ENCODE data around the gene NPDC1. TPM values are rescaled to one million over a fixed set of nuclear protein-coding genes. Genes with fewer than 3 reads are reported as not detected.

The NPDC1 gene
- total RNA-seq, 1 experiment from 2014 or later = 44.1 TPM

DNA sequence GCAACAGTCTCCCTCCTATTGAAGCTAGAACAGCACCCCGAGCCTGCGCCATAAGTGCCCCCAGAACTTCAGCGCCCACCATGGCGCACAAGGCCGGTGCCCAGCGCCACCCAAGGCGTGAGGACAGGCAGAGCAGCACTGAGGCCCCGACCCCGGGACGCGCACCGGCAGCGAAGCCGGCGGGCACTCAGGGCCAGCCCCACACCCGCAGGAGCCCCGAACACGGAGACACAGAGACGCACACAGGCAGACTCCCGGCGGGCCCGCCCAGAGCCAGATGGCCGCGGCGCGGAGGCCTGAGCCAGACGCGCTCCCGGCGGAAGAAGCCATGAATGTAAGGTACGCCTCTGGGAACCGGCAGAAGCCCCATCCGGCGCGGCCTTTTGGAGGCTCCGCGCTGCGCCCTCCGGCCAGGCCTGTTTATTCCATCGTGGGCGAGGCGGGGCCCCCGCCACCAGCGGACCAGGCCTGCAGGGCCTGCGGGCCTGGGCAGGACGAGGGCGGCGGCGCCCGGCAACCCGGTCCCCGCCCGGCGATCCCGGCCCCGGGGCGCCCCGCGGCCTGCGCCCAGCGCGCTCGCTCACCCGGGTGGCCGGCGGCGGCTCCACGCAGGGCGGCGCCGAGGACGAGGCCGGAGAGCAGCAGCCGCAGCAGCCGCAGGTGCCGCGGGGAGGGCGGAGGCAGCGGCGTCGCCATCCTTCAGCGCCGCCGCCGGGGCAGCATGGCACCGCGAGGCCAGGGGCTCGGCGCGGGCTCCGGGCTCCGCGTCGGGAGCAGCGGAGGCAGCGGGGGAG, 486 bp downstream of the NPDC1 start:
- intact Hi-C loops (cut with micrococcal nuclease; ENCODE audit: unreplicated experiment) = loop anchor here (1.0 kb wide), 1 partner anchor 25 kb away; the partner anchor contains the start of gene SAPCD2
- Mint-ChIP-seq H3K4me1 (ENCODE audit: low read depth, unreplicated experiment) (no peaks in the 10 kb centered on the region), H3K36me3 (ENCODE audit: insufficient read depth, unreplicated experiment) (no peaks in the 10 kb centered on the region), H3K27me3 (ENCODE audit: insufficient read depth, unreplicated experiment) (no peaks in the 10 kb centered on the region), H3K27ac (ENCODE audit: unreplicated experiment) (no peak overlapping the region), H3K9me3 (ENCODE audit: unreplicated experiment) (no peaks in the 10 kb centered on the region), H3K4me3 (ENCODE audit: unreplicated experiment) (peak overlapping the region; percentile 79)
- no peaks in the 10 kb centered on the region for H3K9me3 ChIP-seq
- no peaks in the 10 kb centered on the region for H3K27me3 ChIP-seq (replicated peaks; ENCODE audit: control insufficient read depth, insufficient read depth, low read length)
- TF ChIP-seq, protein P1, sequence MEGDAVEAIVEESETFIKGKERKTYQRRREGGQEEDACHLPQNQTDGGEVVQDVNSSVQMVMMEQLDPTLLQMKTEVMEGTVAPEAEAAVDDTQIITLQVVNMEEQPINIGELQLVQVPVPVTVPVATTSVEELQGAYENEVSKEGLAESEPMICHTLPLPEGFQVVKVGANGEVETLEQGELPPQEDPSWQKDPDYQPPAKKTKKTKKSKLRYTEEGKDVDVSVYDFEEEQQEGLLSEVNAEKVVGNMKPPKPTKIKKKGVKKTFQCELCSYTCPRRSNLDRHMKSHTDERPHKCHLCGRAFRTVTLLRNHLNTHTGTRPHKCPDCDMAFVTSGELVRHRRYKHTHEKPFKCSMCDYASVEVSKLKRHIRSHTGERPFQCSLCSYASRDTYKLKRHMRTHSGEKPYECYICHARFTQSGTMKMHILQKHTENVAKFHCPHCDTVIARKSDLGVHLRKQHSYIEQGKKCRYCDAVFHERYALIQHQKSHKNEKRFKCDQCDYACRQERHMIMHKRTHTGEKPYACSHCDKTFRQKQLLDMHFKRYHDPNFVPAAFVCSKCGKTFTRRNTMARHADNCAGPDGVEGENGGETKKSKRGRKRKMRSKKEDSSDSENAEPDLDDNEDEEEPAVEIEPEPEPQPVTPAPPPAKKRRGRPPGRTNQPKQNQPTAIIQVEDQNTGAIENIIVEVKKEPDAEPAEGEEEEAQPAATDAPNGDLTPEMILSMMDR (IDR thresholded peaks at IDR 0.05; ENCODE audit: insufficient read depth in 1 of 2, low read depth in 1 of 2, low read length in 1 of 2, severe bottlenecking in 1 of 2, unreplicated experiment in 1 of 2) = no peak
- H3K4me1 ChIP-seq = 0 out of 2 replicates have a peak, but pooled peaks cover 5% of the 10 kb centered on the region
- CTCF ChIA-PET = interaction anchor here (1.0 to 1.6 kb wide), 5 partner anchors 10 to 22 kb away, joined by 3 to 31 read pairs (median 9); no protein-coding TSS in a partner anchor
- POLR2A ChIA-PET = no interaction called here
- no peaks in the 10 kb centered on the region for H3K36me3 ChIP-seq (ENCODE audit: control insufficient read depth, insufficient read depth, low read length)
- H3K4me3 ChIP-seq (ENCODE audit: low read depth, low read length) = peak overlapping the region; percentile 63
- no TSS peak for BruUV-seq (replicated peaks)
- DNase-seq = peak in 1 of 2 experiments; percentile 28

DNA sequence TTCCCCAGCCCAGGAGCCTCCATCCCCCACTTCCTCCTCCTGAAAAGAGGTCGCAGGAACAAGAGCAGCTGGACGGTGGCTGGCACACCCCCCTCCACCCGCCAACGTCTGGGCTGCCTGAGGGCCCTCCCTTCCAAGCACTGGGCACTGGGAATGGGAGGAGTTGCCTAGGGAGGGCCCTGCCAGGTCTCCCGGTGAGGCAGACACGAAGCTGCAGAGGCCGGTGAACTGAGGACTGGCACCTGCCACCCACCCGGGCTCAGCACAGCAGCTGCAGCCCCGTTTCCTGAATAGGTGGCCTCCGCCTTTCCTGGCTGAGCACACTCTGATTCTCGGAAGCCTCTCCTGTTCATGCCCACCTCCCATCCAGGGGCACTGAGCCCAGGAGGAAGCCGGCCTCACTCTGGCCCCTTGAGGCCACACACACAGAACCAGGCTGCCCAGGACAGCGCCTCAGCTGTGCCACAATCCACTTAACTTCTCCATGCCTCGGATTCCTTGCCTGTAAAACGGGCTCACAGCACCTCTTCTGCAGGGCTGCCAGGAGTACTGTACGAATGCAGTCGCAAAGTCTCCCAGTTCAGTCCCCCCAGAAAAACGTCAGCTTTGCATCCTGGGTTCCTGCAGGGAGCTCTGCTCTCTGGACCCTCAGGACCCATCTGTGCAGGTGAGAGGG, 1.3 kb downstream of the NPDC1 start:
- no peaks in the 10 kb centered on the region for H3K4me1 Mint-ChIP-seq (ENCODE audit: low read depth, unreplicated experiment)
- intact Hi-C loops (cut with micrococcal nuclease; ENCODE audit: unreplicated experiment) = no loop called here
- H3K9me3 ChIP-seq = no peaks in the 10 kb centered on the region
- no peak for DNase-seq
- H3K9me3 Mint-ChIP-seq (ENCODE audit: unreplicated experiment) = no peaks in the 10 kb centered on the region
- TF ChIP-seq, protein P1 (IDR thresholded peaks at IDR 0.05; ENCODE audit: insufficient read depth in 1 of 2, low read depth in 1 of 2, low read length in 1 of 2, severe bottlenecking in 1 of 2, unreplicated experiment in 1 of 2) = no peak
- no peaks in the 10 kb centered on the region for H3K36me3 Mint-ChIP-seq (ENCODE audit: insufficient read depth, unreplicated experiment)
- BruUV-seq (replicated peaks) = no TSS peak
- H3K36me3 ChIP-seq (ENCODE audit: control insufficient read depth, insufficient read depth, low read length) = no peaks in the 10 kb centered on the region
- ChIA-PET CTCF (interaction anchor here (1.0 to 1.1 kb wide), 2 partner anchors 15 to 23 kb away, joined by 3 read pairs; no protein-coding TSS in a partner anchor), POLR2A (no interaction called here)
- H3K27ac Mint-ChIP-seq (ENCODE audit: unreplicated experiment) = no peak overlapping the region
- no peaks in the 10 kb centered on the region for H3K27me3 ChIP-seq (replicated peaks; ENCODE audit: control insufficient read depth, insufficient read depth, low read length)
- peak overlapping the region; percentile 63 for H3K4me3 ChIP-seq (ENCODE audit: low read depth, low read length)
- no peaks in the 10 kb centered on the region for H3K27me3 Mint-ChIP-seq (ENCODE audit: insufficient read depth, unreplicated experiment)
- peak overlapping the region; percentile 79 for H3K4me3 Mint-ChIP-seq (ENCODE audit: unreplicated experiment)
- H3K4me1 ChIP-seq = 0 out of 2 replicates have a peak, but pooled peaks cover 5% of the 10 kb centered on the region

DNA sequence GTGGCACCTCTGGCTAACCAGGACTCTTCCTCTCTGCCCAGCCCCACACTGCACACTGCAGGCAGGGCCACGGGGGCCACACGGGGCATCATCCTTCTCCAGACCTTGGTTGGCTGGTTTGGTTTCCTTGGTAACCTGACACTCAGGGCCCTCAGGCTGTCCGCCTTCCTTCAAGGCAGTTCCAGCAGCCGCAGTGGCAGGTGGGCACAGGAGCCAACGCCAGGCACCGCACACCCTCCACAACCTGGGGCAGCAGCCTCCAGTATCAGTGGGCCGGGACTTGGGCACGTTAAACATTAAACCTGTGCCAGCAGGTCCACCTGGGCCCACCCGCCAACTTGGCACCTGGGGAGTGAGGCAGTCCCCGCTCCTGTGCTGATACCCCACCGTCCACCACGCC, 1.9 kb downstream of the NPDC1 start:
- Histone ChIP-seq H3K4me3 (ENCODE audit: low read depth, low read length) (no peak overlapping the region), H3K4me1 (0 out of 2 replicates have a peak, but pooled peaks cover 5% of the 10 kb centered on the region), H3K27me3 (replicated peaks; ENCODE audit: control insufficient read depth, insufficient read depth, low read length) (no peaks in the 10 kb centered on the region), H3K36me3 (ENCODE audit: control insufficient read depth, insufficient read depth, low read length) (no peaks in the 10 kb centered on the region), H3K9me3 (no peaks in the 10 kb centered on the region)
- Mint-ChIP-seq H3K4me1 (ENCODE audit: low read depth, unreplicated experiment) (no peaks in the 10 kb centered on the region), H3K27ac (ENCODE audit: unreplicated experiment) (no peak overlapping the region), H3K36me3 (ENCODE audit: insufficient read depth, unreplicated experiment) (peaks cover under 1% of the 10 kb centered on the region), H3K4me3 (ENCODE audit: unreplicated experiment) (no peak overlapping the region), H3K27me3 (ENCODE audit: insufficient read depth, unreplicated experiment) (no peaks in the 10 kb centered on the region), H3K9me3 (ENCODE audit: unreplicated experiment) (no peaks in the 10 kb centered on the region)
- no peak for DNase-seq
- BruUV-seq (replicated peaks) = TSS peak; percentile 48
- intact Hi-C loops (cut with micrococcal nuclease; ENCODE audit: unreplicated experiment) = no loop called here
- ChIA-PET CTCF (no interaction called here), POLR2A (no interaction called here)
- TF ChIP-seq, protein P1 (IDR thresholded peaks at IDR 0.05; ENCODE audit: insufficient read depth in 1 of 2, low read depth in 1 of 2, low read length in 1 of 2, severe bottlenecking in 1 of 2, unreplicated experiment in 1 of 2) = no peak

Data from Caco-2 (cell line).